GM23248 (cell line): ENCODE results near the gene SMIM15. TPM values are rescaled to one million over a fixed set of nuclear protein-coding genes. Genes with fewer than 3 reads are reported as not detected.

Experiments used
- DNase-seq: peaks from one replicate; pipeline ENCODE4 v3.0.0-alpha.2; 2015
- H2AFZ ChIP-seq: fragments of 200-600 bp; sonication (generic); 2 replicates; pipeline ENCODE4 v1.6.1; 2016; ENCODE audit warnings: antibody characterized with exemption
- H3F3A ChIP-seq: fragments of 200-600 bp; sonication (generic); 2 replicates; pipeline ENCODE4 v1.6.1; 2016; ENCODE audit warnings: mild to moderate bottlenecking, antibody characterized with exemption, mixed run types; ENCODE audit not compliant: insufficient read depth
- H3K27ac ChIP-seq: fragments of 200-600 bp; sonication (generic); 2 replicates; pipeline ENCODE4 v1.5.1; 2016; ENCODE audit warnings: mild to moderate bottlenecking
- H3K27me3 ChIP-seq: fragments of 200-600 bp; sonication (generic); replicated peaks from 2 replicates; pipeline ENCODE4 v1.6.1; 2016; ENCODE audit warnings: mild to moderate bottlenecking; ENCODE audit not compliant: insufficient read depth
- H3K36me3 ChIP-seq: fragments of 200-600 bp; sonication (generic); 2 replicates; pipeline ENCODE4 v1.6.1; 2016; ENCODE audit warnings: low read depth, mild to moderate bottlenecking
- H3K4me1 ChIP-seq: fragments of 200-600 bp; sonication (generic); 2 replicates; pipeline ENCODE4 v1.6.1; 2016; ENCODE audit warnings: mild to moderate bottlenecking; ENCODE audit not compliant: insufficient read depth
- H3K4me2 ChIP-seq: fragments of 200-600 bp; sonication (generic); one replicate; pipeline ENCODE4 v1.6.1; 2016; ENCODE audit warnings: mild to moderate bottlenecking; ENCODE audit not compliant: unreplicated experiment
- H3K4me3 ChIP-seq: fragments of 200-600 bp; sonication (generic); 2 replicates; pipeline ENCODE4 v1.5.1; 2016; ENCODE audit warnings: mild to moderate bottlenecking
- H3K79me2 ChIP-seq: fragments of 200-600 bp; sonication (generic); 2 replicates; pipeline ENCODE4 v1.6.1; 2016; ENCODE audit warnings: mild to moderate bottlenecking; ENCODE audit not compliant: insufficient read depth
- H3K9ac ChIP-seq: fragments of 200-600 bp; sonication (generic); 2 replicates; pipeline ENCODE4 v1.6.1; 2016; ENCODE audit warnings: mild to moderate bottlenecking
- H3K9me2 ChIP-seq: fragments of 200-600 bp; sonication (generic); 2 replicates; pipeline ENCODE4 v1.6.1; 2016; ENCODE audit warnings: mixed run types, mild to moderate bottlenecking, moderate library complexity; ENCODE audit not compliant: insufficient read depth
- H3K9me3 ChIP-seq: fragments of 200-600 bp; sonication (generic); one replicate; pipeline ENCODE4 v1.6.1; 2017; ENCODE audit warnings: low read depth
- H4K20me1 ChIP-seq: fragments of 200-600 bp; sonication (generic); 2 replicates; pipeline ENCODE4 v1.6.0; 2016; ENCODE audit not compliant: insufficient read depth
- EZH2 ChIP-seq: fragments of 200-600 bp; sonication (generic); IDR thresholded peaks from 2 replicates; pipeline ENCODE4 v1.6.1; 2018; ENCODE audit warnings: antibody characterized with exemption, mild to moderate bottlenecking; ENCODE audit not compliant: insufficient read depth, poor library complexity, severe bottlenecking
- EZH2phosphoT487 ChIP-seq: fragments of 200-600 bp; sonication (generic); IDR thresholded peaks from 2 replicates; pipeline ENCODE4 v1.6.1; 2018; ENCODE audit warnings: antibody characterized with exemption, moderate library complexity, mild to moderate bottlenecking, low read depth; ENCODE audit not compliant: insufficient read depth
- WGBS, 2 experiments: methylation state at CpG; one replicate each; pipeline ENCODE4 v1.1.6; 2015 to 2017; ENCODE audit warnings: low lambda C conversion rate in 2 of 2, low coverage in 1 of 2; ENCODE audit errors: missing lambda C conversion rate in 2 of 2; 5-methylcytosine and 5-hydroxymethylcytosine counted together
- in situ Hi-C: fragments of 300-500 bp; cut with MboI; formaldehyde crosslinking; loops from 2 replicates; pipeline ENCODE4 v1.15.0; 2020
- polyA plus RNA-seq: library from polyadenylated mRNA; unstranded; fragments of >200 nt; fragmentation: Nextera tagmentation; extraction: Ambion mirVana; gene quantifications from 2 replicates; pipeline ENCODE4 v1.2.1, GENCODE V29; 2016
- total RNA-seq: library from RNA; depleted of rRNA; stranded (reverse); fragments of >200 nt; shearing (Covaris generic); gene quantifications from 2 replicates; pipeline ENCODE4 v1.2.3, GENCODE V29; 2014

The SMIM15 gene
- total and polyA plus RNA-seq, 2 experiments from 2014 or later, result 39.6 to 58.8 TPM

DNA sequence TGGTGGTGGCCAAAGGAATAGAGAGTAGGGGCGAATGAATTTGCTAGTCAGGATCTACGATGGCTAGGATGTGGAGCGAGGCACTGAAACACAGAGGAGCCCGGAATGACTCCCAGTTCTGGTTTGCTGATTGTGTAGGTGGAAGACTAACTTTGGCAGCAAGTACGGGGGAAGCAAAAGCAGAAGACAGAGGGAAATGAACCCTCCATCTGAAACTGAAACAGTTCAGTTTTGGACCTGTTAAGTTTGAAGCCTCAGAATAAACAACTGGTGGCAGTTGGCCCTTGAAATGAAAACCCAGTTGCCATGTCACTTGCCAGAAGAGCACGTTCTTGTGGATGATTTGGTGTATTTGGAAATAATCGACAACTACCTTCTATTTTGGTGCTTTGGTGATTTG, 15.4 kb upstream of the SMIM15 start:
- in situ Hi-C loops, result no loop called here

DNA sequence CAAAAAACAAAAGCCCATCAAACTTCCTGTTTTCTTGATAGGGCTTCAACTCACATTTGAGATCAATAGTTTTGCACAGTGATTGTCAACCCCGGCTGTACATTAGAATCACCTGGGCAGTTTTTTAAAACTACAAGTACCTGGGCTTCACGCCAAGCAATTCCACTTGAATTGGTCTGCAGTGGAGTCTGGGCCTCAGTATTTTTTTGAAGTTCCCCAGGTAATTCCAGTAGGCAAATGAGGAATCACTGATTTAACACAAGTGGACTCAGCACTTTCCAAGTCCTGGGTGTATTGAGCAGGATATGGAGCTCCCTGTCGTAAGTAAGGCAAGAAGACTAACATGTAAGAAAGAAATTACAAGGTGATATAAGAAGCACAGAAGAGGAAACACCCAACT, 14.8 kb upstream of the SMIM15 start:
- 95 to 96% methylated on average over 3 of the region's 3 CpGs for WGBS, 2 experiments

More for the DNA sequence above, 15.4 kb upstream of the SMIM15 start:
- Histone ChIP-seq H3K27me3 (no peaks in the 10 kb centered on the region), H3K4me3 (no peak overlapping the region), H4K20me1 (no peaks in the 10 kb centered on the region), H3K4me2 (no peak overlapping the region), H3K4me1 (no peaks in the 10 kb centered on the region), H3K9me2 (no peaks in the 10 kb centered on the region), H3K36me3 (no peaks in the 10 kb centered on the region), H3K27ac (no peak overlapping the region), H3F3A (no peaks in the 10 kb centered on the region), H2AFZ (no peak overlapping the region), H3K79me2 (no peaks in the 10 kb centered on the region), H3K9me3 (no peaks in the 10 kb centered on the region), H3K9ac (no peak overlapping the region)
- no peak for TF ChIP-seq EZH2
- TF ChIP-seq EZH2phosphoT487, result no peak
- no peak for DNase-seq
- WGBS, 2 experiments, result 94 to 96% methylated on average over 7 of the region's 7 CpGs

GRCh38 chr5:61176631-61177030, 14.4 kb upstream of the SMIM15 start:
- Histone ChIP-seq H3K79me2 (no peaks in the 10 kb centered on the region), H2AFZ (no peak overlapping the region), H3F3A (no peaks in the 10 kb centered on the region), H3K4me3 (no peak overlapping the region), H4K20me1 (no peaks in the 10 kb centered on the region), H3K4me2 (no peak overlapping the region), H3K27ac (no peak overlapping the region), H3K9me2 (no peaks in the 10 kb centered on the region), H3K27me3 (no peaks in the 10 kb centered on the region), H3K9ac (no peak overlapping the region), H3K4me1 (no peaks in the 10 kb centered on the region), H3K36me3 (no peaks in the 10 kb centered on the region), H3K9me3 (no peaks in the 10 kb centered on the region)
- in situ Hi-C loops, result no loop called here
- DNase-seq, result no peak
- 94 to 98% methylated on average over 3 of the region's 3 CpGs for WGBS, 2 experiments
- TF ChIP-seq EZH2phosphoT487 (no peak), EZH2 (no peak)

More for the DNA sequence above, 14.8 kb upstream of the SMIM15 start:
- Histone ChIP-seq H3K4me2 (no peak overlapping the region), H4K20me1 (no peaks in the 10 kb centered on the region), H3K9ac (no peak overlapping the region), H3K4me3 (no peak overlapping the region), H3K36me3 (no peaks in the 10 kb centered on the region), H3K27me3 (no peaks in the 10 kb centered on the region), H2AFZ (no peak overlapping the region), H3K79me2 (no peaks in the 10 kb centered on the region), H3K9me3 (no peaks in the 10 kb centered on the region), H3K27ac (no peak overlapping the region), H3K4me1 (no peaks in the 10 kb centered on the region), H3K9me2 (no peaks in the 10 kb centered on the region), H3F3A (no peaks in the 10 kb centered on the region)
- TF ChIP-seq EZH2phosphoT487, result no peak
- no peak for TF ChIP-seq EZH2
- in situ Hi-C loops, result no loop called here
- DNase-seq, result no peak

GRCh38 chr5:61171479-61171878, 9.2 kb upstream of the SMIM15 start:
- TF ChIP-seq EZH2, result no peak
- TF ChIP-seq EZH2phosphoT487, result no peak
- H3K4me3 ChIP-seq, result no peak overlapping the region
- 94 to 95% methylated on average over 1 of the region's 1 CpG for WGBS, 2 experiments
- no peaks in the 10 kb centered on the region for H3F3A ChIP-seq
- H2AFZ ChIP-seq, result no peak overlapping the region
- DNase-seq, result no peak
- H3K4me1 ChIP-seq, result no peaks in the 10 kb centered on the region
- no peak overlapping the region for H3K27ac ChIP-seq
- no peak overlapping the region for H3K4me2 ChIP-seq
- 0 out of 2 replicates have a peak, but pooled peaks cover 4% of the 10 kb centered on the region for H3K79me2 ChIP-seq
- no peak overlapping the region for H3K9ac ChIP-seq
- no peaks in the 10 kb centered on the region for H4K20me1 ChIP-seq
- H3K9me3 ChIP-seq, result no peaks in the 10 kb centered on the region
- in situ Hi-C loops, result loop anchor here (25.0 kb wide), 1 partner anchor 491 kb away; no protein-coding TSS in a partner anchor
- no peaks in the 10 kb centered on the region for H3K36me3 ChIP-seq
- no peaks in the 10 kb centered on the region for H3K27me3 ChIP-seq
- H3K9me2 ChIP-seq, result no peaks in the 10 kb centered on the region

- H3K36me3 ChIP-seq, result no peaks in the 10 kb centered on the region
Measured at GRCh38 chr5:61168951-61169350, 6.7 kb upstream of the SMIM15 start.

More at GRCh38 chr5:61168951-61169350, 6.7 kb upstream of the SMIM15 start:
- no peaks in the 10 kb centered on the region for H3K9me2 ChIP-seq
- WGBS, 2 experiments, result 87 to 90% methylated on average over 8 of the region's 8 CpGs
- no peaks in the 10 kb centered on the region for H3K27me3 ChIP-seq
- TF ChIP-seq EZH2phosphoT487 (no peak), EZH2 (no peak)
- H2AFZ ChIP-seq, result no peak overlapping the region
- no peak for DNase-seq
- H3K27ac ChIP-seq, result no peak overlapping the region
- in situ Hi-C loops, result loop anchor here (10.0 to 25.0 kb wide), 2 partner anchors 156 to 493 kb away; no protein-coding TSS in a partner anchor
- H4K20me1 ChIP-seq, result no peaks in the 10 kb centered on the region
- no peak overlapping the region for H3K4me2 ChIP-seq
- H3K4me3 ChIP-seq, result no peak overlapping the region
- no peaks in the 10 kb centered on the region for H3K4me1 ChIP-seq
- H3F3A ChIP-seq, result no peaks in the 10 kb centered on the region
- peaks cover 11% of the 10 kb centered on the region for H3K79me2 ChIP-seq
- H3K9ac ChIP-seq, result no peak overlapping the region
- H3K9me3 ChIP-seq, result no peaks in the 10 kb centered on the region
